Gastrocnemius medialis (tissue), 4 donors: Measurements from ENCODE around the gene TBC1D5. TPM values are rescaled to one million over a fixed set of nuclear protein-coding genes. Genes with fewer than 3 reads are reported as not detected.

Experiments
- ATAC-seq, 2 donors: fragments of 150-250 bp; one replicate each; pipeline ENCODE4 v1.9.1; 2016
- DNase-seq, 2 donors: peaks; one replicate each; pipeline ENCODE4 v3.0.0-alpha.2; 2019
- H3K27ac ChIP-seq, 4 donors: fragments of 200-600 bp; sonication (generic); 1 replicate in 1 of 4; 2 replicates in 3 of 4; pipeline ENCODE4 v1.5.1; 2016 to 2018; ENCODE audit warnings: mild to moderate bottlenecking in 2 of 4, moderate library complexity in 1 of 4
- H3K27me3 ChIP-seq, 3 donors: fragments of 200-600 bp; sonication (generic) in 2 of 3; 1 replicate in 1 of 3; 2 replicates in 2 of 3; pipeline versions ENCODE4 v1.5.1 to v1.6.0; 2016 to 2019; ENCODE audit warnings: mild to moderate bottlenecking in 1 of 3, moderate library complexity in 1 of 3
- H3K36me3 ChIP-seq, 2 donors: fragments of 200-600 bp; sonication (generic) in 1 of 2; one replicate each; pipeline ENCODE4 v1.5.1; 2017 to 2018
- H3K4me1 ChIP-seq, 2 donors: fragments of 200-600 bp; sonication (generic) in 1 of 2; one replicate each; pipeline ENCODE4 v1.5.1; 2016 to 2017; ENCODE audit warnings: mild to moderate bottlenecking in 2 of 2
- H3K4me3 ChIP-seq, 4 donors: fragments of 200-600 bp; sonication (generic) in 3 of 4; 1 replicate in 1 of 4; 2 replicates in 3 of 4; pipeline ENCODE4 v1.5.1; 2016 to 2019; ENCODE audit warnings: mild to moderate bottlenecking in 2 of 4
- H3K9me3 ChIP-seq, 3 donors: fragments of 200-600 bp; sonication (generic) in 2 of 3; 1 replicate in 1 of 3; 2 replicates in 2 of 3; pipeline ENCODE4 v1.5.1; 2016 to 2019
- CTCF ChIP-seq, 5 experiments: fragments of 450-650 bp in 3 of 5; fragments of 200-600 bp in 2 of 5; sonication (generic) in 2 of 5; IDR thresholded peaks in 4 of 5; conservative IDR thresholded peaks in 1 of 5; 1 replicate in 4 of 5; 2 replicates in 1 of 5; pipeline ENCODE4 v1.5.1; 2016 to 2019; ENCODE audit warnings: antibody characterized with exemption in 5 of 5, mild to moderate bottlenecking in 3 of 5, moderate library complexity in 3 of 5
- POLR2A ChIP-seq, 2 donors: fragments of 450-650 bp; IDR thresholded peaks; one replicate each; pipeline ENCODE4 v1.6.1; 2017; ENCODE audit warnings: antibody characterized with exemption in 2 of 2, mild to moderate bottlenecking in 2 of 2, moderate library complexity in 2 of 2
- in situ Hi-C, 4 donors: fragments of 200-750 bp; cut with MboI; loops; one replicate each; pipeline versions ENCODE4 v1.15.0 to v1.8.0; 2017; ENCODE audit warnings: low sequenced_read_pairs in 4 of 4
- intact Hi-C: fragments of 100-400 bp; cut with DNase I; formaldehyde crosslinking; loops from one replicate; pipeline ENCODE4 v1.15.1; 2023; ENCODE audit warnings: low total_unique reads
- total RNA-seq, 4 donors: library from RNA; depleted of rRNA; stranded (reverse); fragments of >200 nt; gene quantifications; one replicate each; pipeline versions ENCODE4 v1.1.0 to v1.2.3, GENCODE V29; 2016

Gene TBC1D5
- total RNA-seq, 4 donors from 2014 or later, result 20.3 to 34.4 (median 27.1) TPM

GRCh38 chr3:17579289-17580031 is 163.0 kb downstream of the TBC1D5 start:
- no peak for ATAC-seq
- intact Hi-C loops (no loop called here), in situ Hi-C loops (no loop called here)
- Histone ChIP-seq H3K36me3 (no peaks in the 10 kb centered on the region), H3K4me1 (no peaks in the 10 kb centered on the region), H3K9me3 (no peaks in the 10 kb centered on the region), H3K4me3 (no peak overlapping the region), H3K27ac (no peak overlapping the region), H3K27me3 (no peaks in the 10 kb centered on the region)
- DNase-seq, result no peak
- TF ChIP-seq POLR2A (IDR thresholded peaks at IDR 0.05) (no peak), CTCF (IDR thresholded peaks at IDR 0.05 in 4 of 5, conservative IDR thresholded peaks at IDR 0.05 in 1 of 5) (no peak)

GRCh38 chr3:17577796-17578520 is 164.5 kb downstream of the TBC1D5 start:
- in situ Hi-C loops, result no loop called here
- TF ChIP-seq POLR2A (IDR thresholded peaks at IDR 0.05), result no peak
- TF ChIP-seq CTCF (IDR thresholded peaks at IDR 0.05 in 4 of 5, conservative IDR thresholded peaks at IDR 0.05 in 1 of 5), result no peak

GRCh38 chr3:17573396-17573795 is 169.0 kb downstream of the TBC1D5 start:
- ATAC-seq (no peak), DNase-seq (no peak)
- in situ Hi-C loops (no loop called here), intact Hi-C loops (no loop called here)
- Histone ChIP-seq H3K4me1 (no peaks in the 10 kb centered on the region), H3K9me3 (no peaks in the 10 kb centered on the region), H3K36me3 (no peaks in the 10 kb centered on the region), H3K27ac (no peak overlapping the region), H3K4me3 (no peak overlapping the region), H3K27me3 (no peaks in the 10 kb centered on the region)
- TF ChIP-seq POLR2A (IDR thresholded peaks at IDR 0.05), result no peak

More at GRCh38 chr3:17577796-17578520, 164.5 kb downstream of the TBC1D5 start:
- no peaks in the 10 kb centered on the region for H3K9me3 ChIP-seq
- H3K27me3 ChIP-seq, result no peaks in the 10 kb centered on the region
- H3K36me3 ChIP-seq, result no peaks in the 10 kb centered on the region
- intact Hi-C loops, result no loop called here
- H3K27ac ChIP-seq, result no peak overlapping the region
- ATAC-seq, result no peak
- H3K4me1 ChIP-seq, result no peaks in the 10 kb centered on the region
- no peak for DNase-seq
- H3K4me3 ChIP-seq, result no peak overlapping the region

- Histone ChIP-seq H3K4me3 (no peak overlapping the region), H3K9me3 (no peaks in the 10 kb centered on the region), H3K27me3 (no peaks in the 10 kb centered on the region), H3K4me1 (no peaks in the 10 kb centered on the region), H3K27ac (no peak overlapping the region), H3K36me3 (no peaks in the 10 kb centered on the region)
- in situ Hi-C loops, result no loop called here
- DNase-seq (no peak), ATAC-seq (no peak)
- no peak for TF ChIP-seq POLR2A (IDR thresholded peaks at IDR 0.05)
- TF ChIP-seq CTCF (IDR thresholded peaks at IDR 0.05 in 4 of 5, conservative IDR thresholded peaks at IDR 0.05 in 1 of 5), result no peak
- intact Hi-C loops, result no loop called here
Observed at GRCh38 chr3:17571686-17572085, 170.7 kb downstream of the TBC1D5 start.

GRCh38 chr3:17562845-17563244 is 179.6 kb downstream of the TBC1D5 start:
- intact Hi-C loops (no loop called here), in situ Hi-C loops (no loop called here)
- no peaks in the 10 kb centered on the region for H3K36me3 ChIP-seq
- H3K27me3 ChIP-seq, result no peaks in the 10 kb centered on the region
- H3K27ac ChIP-seq, result no peak overlapping the region
- DNase-seq (no peak), ATAC-seq (no peak)
- TF ChIP-seq CTCF (IDR thresholded peaks at IDR 0.05 in 4 of 5, conservative IDR thresholded peaks at IDR 0.05 in 1 of 5) (no peak), POLR2A (IDR thresholded peaks at IDR 0.05) (no peak)
- H3K9me3 ChIP-seq, result no peaks in the 10 kb centered on the region
- H3K4me1 ChIP-seq, result no peaks in the 10 kb centered on the region
- no peak overlapping the region for H3K4me3 ChIP-seq
